KOPT-K1 (cell line): ENCODE measurements around the gene NMT1.

ENCODE experiments used
- H3K27ac ChIP-seq: fragments of 200-600 bp; sonication (generic); 2 replicates; pipeline ENCODE4 v1.5.1; 2016; ENCODE audit warnings: antibody characterized with exemption, mild to moderate bottlenecking, low read depth, low read length; ENCODE audit not compliant: poor library complexity, severe bottlenecking
- H3K36me3 ChIP-seq: fragments of 200-600 bp; sonication (generic); 2 replicates; pipeline ENCODE4 v1.5.1; 2017; ENCODE audit warnings: antibody characterized with exemption, mild to moderate bottlenecking, low read length, moderate library complexity; ENCODE audit not compliant: insufficient read depth
- H3K9me3 ChIP-seq: fragments of 200-600 bp; sonication (generic); 2 replicates; pipeline ENCODE4 v1.5.1; 2017; ENCODE audit warnings: antibody characterized with exemption, low read length, mild to moderate bottlenecking; ENCODE audit not compliant: insufficient read depth, poor library complexity, severe bottlenecking

NMT1 gene

GRCh38 chr17:45060797-45061605, at the start of gene NMT1:
Gene NMT1, plus strand, starts transcription at chr17:45061317. Its CDS starts 13 bp downstream, at chr17:45061330.
- Histone ChIP-seq H3K36me3 (peaks cover under 1% of the 10 kb centered on the region; the same call in 1 of the 2 replicates), H3K9me3 (no peaks in the 10 kb centered on the region), H3K27ac (peak within 1 kb of the TSS; percentile 94)

GRCh38 chr17:45011767-45012166, 49.4 kb upstream of the NMT1 start:
- no peaks in the 10 kb centered on the region for H3K36me3 ChIP-seq
- H3K27ac ChIP-seq: no peak overlapping the region
- H3K9me3 ChIP-seq: no peaks in the 10 kb centered on the region

GRCh38 chr17:45013021-45013997, 47.8 kb upstream of the NMT1 start:
- Histone ChIP-seq H3K9me3 (no peaks in the 10 kb centered on the region), H3K27ac (no peak overlapping the region), H3K36me3 (no peaks in the 10 kb centered on the region)

- Histone ChIP-seq H3K36me3 (no peaks in the 10 kb centered on the region), H3K9me3 (no peaks in the 10 kb centered on the region), H3K27ac (no peak overlapping the region)
Observed at GRCh38 chr17:45016237-45016636, 44.9 kb upstream of the NMT1 start.

GRCh38 chr17:45016823-45017222, 44.3 kb upstream of the NMT1 start:
- Histone ChIP-seq H3K9me3 (no peaks in the 10 kb centered on the region), H3K27ac (no peak overlapping the region), H3K36me3 (no peaks in the 10 kb centered on the region)

GRCh38 chr17:45018514-45018847, 42.6 kb upstream of the NMT1 start:
- Histone ChIP-seq H3K27ac (no peak overlapping the region), H3K9me3 (no peaks in the 10 kb centered on the region), H3K36me3 (no peaks in the 10 kb centered on the region)

GRCh38 chr17:45018848-45019711, 42.0 kb upstream of the NMT1 start:
- H3K36me3 ChIP-seq: peaks cover 5% of the 10 kb centered on the region; the same call in 1 of the 2 replicates
- H3K27ac ChIP-seq: no peak overlapping the region
- no peaks in the 10 kb centered on the region for H3K9me3 ChIP-seq

- H3K27ac ChIP-seq: no peak overlapping the region
- peaks cover 16% of the 10 kb centered on the region; the same call in 1 of the 2 replicates for H3K36me3 ChIP-seq
Observed at GRCh38 chr17:45020354-45021138, 40.6 kb upstream of the NMT1 start.

GRCh38 chr17:45021607-45022287, 39.4 kb upstream of the NMT1 start:
- no peak overlapping the region for H3K27ac ChIP-seq
- no peaks in the 10 kb centered on the region for H3K9me3 ChIP-seq
- peaks cover 19% of the 10 kb centered on the region; the same call in 1 of the 2 replicates for H3K36me3 ChIP-seq

More at GRCh38 chr17:45020354-45021138, 40.6 kb upstream of the NMT1 start:
- no peaks in the 10 kb centered on the region for H3K9me3 ChIP-seq

- Histone ChIP-seq H3K36me3 (peaks cover 24% of the 10 kb centered on the region; the same call in 1 of the 2 replicates), H3K9me3 (no peaks in the 10 kb centered on the region), H3K27ac (no peak overlapping the region)
Observed at GRCh38 chr17:45022288-45022648, 38.8 kb upstream of the NMT1 start.

GRCh38 chr17:45022655-45023339, 38.3 kb upstream of the NMT1 start:
- no peaks in the 10 kb centered on the region for H3K9me3 ChIP-seq
- H3K27ac ChIP-seq: no peak overlapping the region
- H3K36me3 ChIP-seq: peaks cover 27% of the 10 kb centered on the region; the same call in 1 of the 2 replicates

GRCh38 chr17:45029096-45029495, 32.0 kb upstream of the NMT1 start:
- Histone ChIP-seq H3K36me3 (peaks cover 77% of the 10 kb centered on the region), H3K9me3 (no peaks in the 10 kb centered on the region), H3K27ac (no peak overlapping the region)

- H3K27ac ChIP-seq: no peak overlapping the region
- peaks cover 78% of the 10 kb centered on the region for H3K36me3 ChIP-seq
- H3K9me3 ChIP-seq: no peaks in the 10 kb centered on the region
Observed at GRCh38 chr17:45029758-45030423, 31.2 kb upstream of the NMT1 start.
